ENCODE measurements around the gene PARD3B. TPM values are rescaled to one million over a fixed set of nuclear protein-coding genes. Genes with fewer than 3 reads are reported as not detected.

The PARD3B gene
- polyA plus RNA-seq, 3 donors: not detected

DNA sequence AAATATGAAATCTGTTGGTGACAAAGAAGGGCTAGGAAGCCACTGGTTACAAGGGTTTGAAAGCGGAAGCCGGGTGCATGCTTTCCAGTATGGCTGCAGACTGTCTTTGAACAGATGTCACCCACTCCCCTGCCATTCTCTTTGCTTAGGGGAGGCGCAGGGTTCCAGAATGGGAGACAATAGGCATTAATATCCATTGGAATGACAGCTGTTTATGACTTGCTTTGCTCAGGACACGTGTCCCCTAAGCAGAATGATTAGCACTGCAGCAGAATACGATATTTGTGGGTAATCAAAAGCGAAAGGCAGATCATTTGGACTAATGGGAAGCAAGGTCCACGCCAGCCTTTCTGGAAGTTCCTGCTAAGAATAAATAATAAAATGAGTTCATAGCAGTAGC is 1111.2 kb downstream of the PARD3B start:
- Mint-ChIP-seq H3K27ac (no peak overlapping the region), H3K4me1 (no peaks in the 10 kb centered on the region), H3K36me3 (no peaks in the 10 kb centered on the region), H3K9me3 (peaks cover 0 to 2% (median 0%) of the 10 kb centered on the region in 7 donors), H3K27me3 (ENCODE audit: low read depth in 3 of 3) (peaks cover 5 to 10% (median 10%) of the 10 kb centered on the region in 3 donors), H3K4me3 (peak overlapping the region in 1 of 2 donors; percentile 7)
- Histone ChIP-seq H3K27ac (ENCODE audit: low read depth in 1 of 2, low read length in 2 of 2) (no peak overlapping the region), H3K27me3 (ENCODE audit: control insufficient read depth in 2 of 2, insufficient read depth in 2 of 2, low read length in 2 of 2) (peaks cover 0 to 4% of the 10 kb centered on the region in 2 donors), H4K20me1 (ENCODE audit: insufficient read depth, low read length) (no peaks in the 10 kb centered on the region), H3K4me1 (ENCODE audit: control insufficient read depth in 1 of 2, insufficient read depth in 2 of 2, low read length in 2 of 2) (no peaks in the 10 kb centered on the region), H3K9ac (ENCODE audit: insufficient read depth, low read length, poor library complexity, severe bottlenecking) (no peak overlapping the region), H3K4me2 (replicated peaks; ENCODE audit: extremely low read depth, low read length, poor library complexity, severe bottlenecking) (no peak overlapping the region), H2AFZ (ENCODE audit: insufficient read depth, low read depth, low read length, poor library complexity, severe bottlenecking) (no peak overlapping the region), H3K4me3 (replicated peaks in 1 of 3; ENCODE audit: low read depth in 2 of 3, low read length in 3 of 3) (no peak overlapping the region), H3K36me3 (replicated peaks in 1 of 2; ENCODE audit: control insufficient read depth in 1 of 2, insufficient read depth in 2 of 2, low read length in 2 of 2) (no peaks in the 10 kb centered on the region), H3K9me3 (replicated peaks in 1 of 2; ENCODE audit: control insufficient read depth in 1 of 2, insufficient read depth in 1 of 2, low read length in 2 of 2) (no peaks in the 10 kb centered on the region), H3K79me2 (ENCODE audit: insufficient read depth, low read length) (no peaks in the 10 kb centered on the region)
- intact Hi-C loops (cut with micrococcal nuclease): no loop called here
- WGBS (ENCODE audit: insufficient coverage): no CpG with 5 or more reads among the region's 7 CpGs
- TF ChIP-seq, protein P1, sequence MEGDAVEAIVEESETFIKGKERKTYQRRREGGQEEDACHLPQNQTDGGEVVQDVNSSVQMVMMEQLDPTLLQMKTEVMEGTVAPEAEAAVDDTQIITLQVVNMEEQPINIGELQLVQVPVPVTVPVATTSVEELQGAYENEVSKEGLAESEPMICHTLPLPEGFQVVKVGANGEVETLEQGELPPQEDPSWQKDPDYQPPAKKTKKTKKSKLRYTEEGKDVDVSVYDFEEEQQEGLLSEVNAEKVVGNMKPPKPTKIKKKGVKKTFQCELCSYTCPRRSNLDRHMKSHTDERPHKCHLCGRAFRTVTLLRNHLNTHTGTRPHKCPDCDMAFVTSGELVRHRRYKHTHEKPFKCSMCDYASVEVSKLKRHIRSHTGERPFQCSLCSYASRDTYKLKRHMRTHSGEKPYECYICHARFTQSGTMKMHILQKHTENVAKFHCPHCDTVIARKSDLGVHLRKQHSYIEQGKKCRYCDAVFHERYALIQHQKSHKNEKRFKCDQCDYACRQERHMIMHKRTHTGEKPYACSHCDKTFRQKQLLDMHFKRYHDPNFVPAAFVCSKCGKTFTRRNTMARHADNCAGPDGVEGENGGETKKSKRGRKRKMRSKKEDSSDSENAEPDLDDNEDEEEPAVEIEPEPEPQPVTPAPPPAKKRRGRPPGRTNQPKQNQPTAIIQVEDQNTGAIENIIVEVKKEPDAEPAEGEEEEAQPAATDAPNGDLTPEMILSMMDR (IDR thresholded peaks at IDR 0.05): no peak
- DNase-seq: no peak

DNA sequence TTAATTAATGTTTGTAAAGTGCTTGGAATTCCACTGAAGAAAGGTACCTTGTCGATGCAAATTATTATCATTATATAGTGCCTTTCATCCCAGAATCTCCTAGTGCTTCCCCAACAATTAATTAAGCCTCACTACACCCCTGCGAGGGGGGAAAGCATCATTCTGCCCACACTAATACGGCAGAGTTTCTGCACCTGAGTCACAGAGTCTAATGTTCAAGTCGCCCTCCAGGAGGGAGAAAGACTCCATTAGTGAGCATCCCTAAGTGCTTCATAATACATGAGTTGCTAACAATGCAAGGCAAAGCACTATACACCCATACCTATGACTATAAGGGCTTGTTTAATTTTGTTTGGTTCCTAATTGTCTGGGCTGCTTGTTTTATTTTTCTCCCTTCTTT is 1111.7 kb downstream of the PARD3B start:
- no peak overlapping the region for H2AFZ ChIP-seq (ENCODE audit: insufficient read depth, low read depth, low read length, poor library complexity, severe bottlenecking)
- no peaks in the 10 kb centered on the region for H3K79me2 ChIP-seq (ENCODE audit: insufficient read depth, low read length)
- no peak overlapping the region for H3K9ac ChIP-seq (ENCODE audit: insufficient read depth, low read length, poor library complexity, severe bottlenecking)
- H3K9me3 ChIP-seq (replicated peaks in 1 of 2; ENCODE audit: control insufficient read depth in 1 of 2, insufficient read depth in 1 of 2, low read length in 2 of 2): no peaks in the 10 kb centered on the region
- no peaks in the 10 kb centered on the region for H3K36me3 ChIP-seq (replicated peaks in 1 of 2; ENCODE audit: control insufficient read depth in 1 of 2, insufficient read depth in 2 of 2, low read length in 2 of 2)
- Mint-ChIP-seq H3K36me3 (no peaks in the 10 kb centered on the region), H3K9me3 (peaks cover 0 to 2% (median 0%) of the 10 kb centered on the region in 7 donors), H3K27ac (no peak overlapping the region), H3K4me3 (no peak overlapping the region), H3K4me1 (no peaks in the 10 kb centered on the region), H3K27me3 (ENCODE audit: low read depth in 3 of 3) (peaks cover 5 to 10% (median 9%) of the 10 kb centered on the region in 3 donors)
- H3K27ac ChIP-seq (ENCODE audit: low read depth in 1 of 2, low read length in 2 of 2): no peak overlapping the region
- H3K4me2 ChIP-seq (replicated peaks; ENCODE audit: extremely low read depth, low read length, poor library complexity, severe bottlenecking): no peak overlapping the region
- TF ChIP-seq, protein P1 (IDR thresholded peaks at IDR 0.05): no peak
- no peak overlapping the region for H3K4me3 ChIP-seq (replicated peaks in 1 of 3; ENCODE audit: low read depth in 2 of 3, low read length in 3 of 3)
- H3K4me1 ChIP-seq (ENCODE audit: control insufficient read depth in 1 of 2, insufficient read depth in 2 of 2, low read length in 2 of 2): no peaks in the 10 kb centered on the region
- peaks cover 0 to 4% of the 10 kb centered on the region in 2 donors for H3K27me3 ChIP-seq (ENCODE audit: control insufficient read depth in 2 of 2, insufficient read depth in 2 of 2, low read length in 2 of 2)
- DNase-seq: no peak
- intact Hi-C loops (cut with micrococcal nuclease): no loop called here
- WGBS (ENCODE audit: insufficient coverage): 83% methylated on average over 1 of the region's 4 CpGs
- H4K20me1 ChIP-seq (ENCODE audit: insufficient read depth, low read length): no peaks in the 10 kb centered on the region

Data from CD14-positive monocyte (primary cell).